COLO668 (cell line): Measurements from ENCODE around the gene KEAP1.
"Not testable (repeated sequence)": the region's sequence is repeated elsewhere in the genome, so short reads cannot be mapped to it uniquely, and the experiment has no call there.

ENCODE experiments used
- DNase-seq: peaks from one replicate; lab custom pipeline; 2025; ENCODE audit not compliant: unreplicated experiment; lab: John Stamatoyannopoulos, UW

The KEAP1 gene

GRCh38 chr19:10500247-10500592 is 2.9 kb downstream of the KEAP1 start:
- DNase-seq, result no peak

GRCh38 chr19:10499550-10500246 is 3.5 kb downstream of the KEAP1 start:
- DNase-seq, result no peak

GRCh38 chr19:10497371-10497770 is 5.8 kb downstream of the KEAP1 start:
- DNase-seq, result no peak

- no peak for DNase-seq
Observed at GRCh38 chr19:10491472-10492047, 11.6 kb downstream of the KEAP1 start.

GRCh38 chr19:10486551-10486950 is 16.6 kb downstream of the KEAP1 start:
- DNase-seq, result no peak

- peak; percentile 77 for DNase-seq
Observed at GRCh38 chr19:10478903-10479384, 24.2 kb downstream of the KEAP1 start.

- no peak for DNase-seq
Observed at GRCh38 chr19:10478476-10478875, 24.7 kb downstream of the KEAP1 start.

- DNase-seq, result no peak
Observed at GRCh38 chr19:10474962-10475451, 28.1 kb downstream of the KEAP1 start.

GRCh38 chr19:10473192-10473591 is 30.0 kb downstream of the KEAP1 start:
- DNase-seq, result no peak

GRCh38 chr19:10471909-10472308 is 31.2 kb downstream of the KEAP1 start:
- DNase-seq, result no peak

GRCh38 chr19:10468133-10468532 is 35.0 kb downstream of the KEAP1 start:
- no peak for DNase-seq

- DNase-seq, result no peak
Observed at GRCh38 chr19:10467104-10467706, 36.0 kb downstream of the KEAP1 start.

- DNase-seq, result no peak
Observed at GRCh38 chr19:10464456-10464855, 38.7 kb downstream of the KEAP1 start.

- no peak for DNase-seq
Observed at GRCh38 chr19:10462557-10462956, 40.6 kb downstream of the KEAP1 start.

GRCh38 chr19:10462042-10462441 is 41.1 kb downstream of the KEAP1 start:
- not testable (repeated sequence) for DNase-seq

GRCh38 chr19:10461047-10461949 is 41.9 kb downstream of the KEAP1 start:
- DNase-seq, result peak; percentile 72

GRCh38 chr19:10460714-10461046 is 42.5 kb downstream of the KEAP1 start:
- DNase-seq, result no peak

GRCh38 chr19:10458733-10459132 is 44.4 kb downstream of the KEAP1 start:
- not testable (repeated sequence) for DNase-seq

- no peak for DNase-seq
Observed at GRCh38 chr19:10454267-10454666, 48.9 kb downstream of the KEAP1 start.

- DNase-seq, result no peak
Observed at GRCh38 chr19:10453852-10454251, 49.3 kb downstream of the KEAP1 start.
